Ectodermal cell (in vitro differentiated cells): ENCODE measurements around the gene PPM1F.

Experiments
- H3K27ac ChIP-seq: 2 replicates; pipeline ENCODE4 v1.7.0; 2013; ENCODE audit warnings: mild to moderate bottlenecking, low read depth, low read length; ENCODE audit not compliant: insufficient read depth, poor library complexity, severe bottlenecking
- H3K27me3 ChIP-seq: 2 replicates; pipeline ENCODE4 v1.7.0; 2013; ENCODE audit warnings: mild to moderate bottlenecking, low read length; ENCODE audit not compliant: insufficient read depth, control insufficient read depth, poor library complexity, severe bottlenecking
- H3K36me3 ChIP-seq: one replicate; pipeline ENCODE4 v1.7.0; 2013; ENCODE audit warnings: low read length; ENCODE audit not compliant: control insufficient read depth, insufficient read depth
- H3K4me1 ChIP-seq: one replicate; pipeline ENCODE4 v1.7.0; 2013; ENCODE audit warnings: low read length; ENCODE audit not compliant: control insufficient read depth, insufficient read depth
- H3K4me3 ChIP-seq: 2 replicates; pipeline ENCODE4 v1.7.0; 2013; ENCODE audit warnings: low read depth, low read length, control low read depth; ENCODE audit not compliant: insufficient read depth
- H3K9me3 ChIP-seq: 2 replicates; pipeline ENCODE4 v1.7.0; 2013; ENCODE audit warnings: mild to moderate bottlenecking, low read length, moderate library complexity; ENCODE audit not compliant: control insufficient read depth
- WGBS, 2 experiments: methylation state at CpG; one replicate each; pipeline ENCODE4 v1.1.7; 2013; ENCODE audit warnings: missing lambda C conversion rate in 2 of 2; 5-methylcytosine and 5-hydroxymethylcytosine counted together

The PPM1F gene

GRCh38 chr22:21961127-21961867 lies 8.6 kb upstream of the PPM1F start:
- no peaks in the 10 kb centered on the region for H3K27me3 ChIP-seq
- WGBS, 2 experiments, result 92 to 94% methylated on average over 18 of the region's 18 CpGs
- peaks cover 36% of the 10 kb centered on the region for H3K36me3 ChIP-seq
- no peaks in the 10 kb centered on the region for H3K4me1 ChIP-seq
- no peaks in the 10 kb centered on the region for H3K9me3 ChIP-seq
- H3K27ac ChIP-seq, result no peak overlapping the region
- H3K4me3 ChIP-seq, result no peak overlapping the region

- H3K27ac ChIP-seq, result no peak overlapping the region
- H3K4me3 ChIP-seq, result no peak overlapping the region
- WGBS, 2 experiments, result 94 to 95% methylated on average over 24 of the region's 24 CpGs
- no peaks in the 10 kb centered on the region for H3K9me3 ChIP-seq
- H3K27me3 ChIP-seq, result no peaks in the 10 kb centered on the region
- no peaks in the 10 kb centered on the region for H3K4me1 ChIP-seq
- peaks cover 28% of the 10 kb centered on the region for H3K36me3 ChIP-seq
Measured at GRCh38 chr22:21960200-21961126, 7.8 kb upstream of the PPM1F start.

GRCh38 chr22:21959274-21960074 lies 6.8 kb upstream of the PPM1F start:
- no peaks in the 10 kb centered on the region for H3K9me3 ChIP-seq
- no peak overlapping the region for H3K27ac ChIP-seq
- WGBS, 2 experiments, result 92 to 95% methylated on average over 18 of the region's 18 CpGs
- peaks cover 23% of the 10 kb centered on the region for H3K36me3 ChIP-seq
- no peaks in the 10 kb centered on the region for H3K27me3 ChIP-seq
- H3K4me3 ChIP-seq, result no peak overlapping the region
- no peaks in the 10 kb centered on the region for H3K4me1 ChIP-seq

GRCh38 chr22:21958360-21959273 lies 6.0 kb upstream of the PPM1F start:
- no peaks in the 10 kb centered on the region for H3K9me3 ChIP-seq
- 96% methylated on average over 22 of the region's 22 CpGs for WGBS, 2 experiments
- no peak overlapping the region for H3K4me3 ChIP-seq
- no peaks in the 10 kb centered on the region for H3K27me3 ChIP-seq
- H3K4me1 ChIP-seq, result no peaks in the 10 kb centered on the region
- peaks cover 15% of the 10 kb centered on the region for H3K36me3 ChIP-seq
- H3K27ac ChIP-seq, result no peak overlapping the region

GRCh38 chr22:21951931-21952465 lies 650 bp downstream of the PPM1F start:
- 29 to 31% methylated on average over 29 of the region's 29 CpGs for WGBS, 2 experiments
- Histone ChIP-seq H3K27me3 (peaks cover 9% of the 10 kb centered on the region), H3K9me3 (no peaks in the 10 kb centered on the region)

GRCh38 chr22:21951062-21951461 lies 1.6 kb downstream of the PPM1F start:
- Histone ChIP-seq H3K27ac (no peak overlapping the region), H3K4me1 (peaks cover 9% of the 10 kb centered on the region), H3K4me3 (no peak overlapping the region), H3K9me3 (no peaks in the 10 kb centered on the region), H3K27me3 (peaks cover 9% of the 10 kb centered on the region), H3K36me3 (no peaks in the 10 kb centered on the region)
- 91 to 93% methylated on average over 7 of the region's 7 CpGs for WGBS, 2 experiments

More at GRCh38 chr22:21951931-21952465, 650 bp downstream of the PPM1F start:
- Histone ChIP-seq H3K4me1 (peaks cover 9% of the 10 kb centered on the region), H3K4me3 (peak overlapping the region; percentile 75), H3K36me3 (no peaks in the 10 kb centered on the region), H3K27ac (no peak overlapping the region)

- H3K27ac ChIP-seq, result no peak overlapping the region
- peaks cover 3% of the 10 kb centered on the region for H3K36me3 ChIP-seq
- H3K4me3 ChIP-seq, result no peak overlapping the region
- peaks cover 9% of the 10 kb centered on the region for H3K27me3 ChIP-seq
- no peaks in the 10 kb centered on the region for H3K9me3 ChIP-seq
- 89 to 95% methylated on average over 1 of the region's 1 CpG for WGBS, 2 experiments
- peaks cover 9% of the 10 kb centered on the region for H3K4me1 ChIP-seq
Measured at GRCh38 chr22:21949948-21950347, 2.7 kb downstream of the PPM1F start.

GRCh38 chr22:21949569-21949918 lies 3.1 kb downstream of the PPM1F start:
- Histone ChIP-seq H3K27me3 (peaks cover 9% of the 10 kb centered on the region), H3K9me3 (no peaks in the 10 kb centered on the region), H3K4me1 (peaks cover 9% of the 10 kb centered on the region), H3K4me3 (no peak overlapping the region), H3K27ac (no peak overlapping the region), H3K36me3 (peaks cover 3% of the 10 kb centered on the region)
- WGBS, 2 experiments, result 92 to 94% methylated on average over 8 of the region's 8 CpGs
